Activated naive CD4-positive, alpha-beta T cell treated with anti-CD3 and anti-CD28 coated beads, Interleukin-2, amount 50 U/mL, for 16 hours (primary cell): ENCODE measurements around the gene ADGRA1.

Experiments
- DNase-seq: peaks from one replicate; pipeline ENCODE4 v3.0.0-alpha.2; 2020

The ADGRA1 gene

GRCh38 chr10:133056651-133057178, 31.0 kb upstream of the ADGRA1 start:
- no peak for DNase-seq

GRCh38 chr10:133058331-133059092, 29.2 kb upstream of the ADGRA1 start:
- no peak for DNase-seq

- DNase-seq = no peak
Observed at GRCh38 chr10:133059093-133059470, 28.6 kb upstream of the ADGRA1 start.

- DNase-seq = no peak
Observed at GRCh38 chr10:133059571-133059970, 28.2 kb upstream of the ADGRA1 start.

GRCh38 chr10:133060022-133060421, 27.7 kb upstream of the ADGRA1 start:
- no peak for DNase-seq

- DNase-seq = no peak
Observed at GRCh38 chr10:133060466-133060865, 27.3 kb upstream of the ADGRA1 start.

GRCh38 chr10:133060881-133061280, 26.8 kb upstream of the ADGRA1 start:
- DNase-seq = no peak

- DNase-seq = no peak
Observed at GRCh38 chr10:133061296-133062038, 26.3 kb upstream of the ADGRA1 start.

- no peak for DNase-seq
Observed at GRCh38 chr10:133062085-133062484, 25.6 kb upstream of the ADGRA1 start.

GRCh38 chr10:133062635-133063034, 25.1 kb upstream of the ADGRA1 start:
- DNase-seq = no peak

GRCh38 chr10:133067149-133068105, 20.3 kb upstream of the ADGRA1 start:
- DNase-seq = no peak

GRCh38 chr10:133068111-133069032, 19.4 kb upstream of the ADGRA1 start:
- DNase-seq = no peak

- DNase-seq = no peak
Observed at GRCh38 chr10:133069033-133069525, 18.6 kb upstream of the ADGRA1 start.

GRCh38 chr10:133070405-133070804, 17.3 kb upstream of the ADGRA1 start:
- no peak for DNase-seq

- DNase-seq = no peak
Observed at GRCh38 chr10:133070810-133071209, 16.9 kb upstream of the ADGRA1 start.

GRCh38 chr10:133071733-133072132, 16.0 kb upstream of the ADGRA1 start:
- DNase-seq = no peak

GRCh38 chr10:133072196-133072595, 15.5 kb upstream of the ADGRA1 start:
- DNase-seq = no peak

GRCh38 chr10:133072720-133073390, 14.9 kb upstream of the ADGRA1 start:
- DNase-seq = no peak

- DNase-seq = no peak
Observed at GRCh38 chr10:133075346-133076137, 12.2 kb upstream of the ADGRA1 start.
